ENCODE results near the gene TRIM21.

TRIM21 gene

GRCh38 chr11:4393209-4393857, at the start of gene TRIM21:
TSS of gene TRIM21 (minus strand) at chr11:4393702. CDS start at chr11:4390409, 3,293 bp downstream.
- no peak for TF ChIP-seq CTCF (IDR thresholded peaks at IDR 0.05; ENCODE audit: control insufficient read depth, extremely low read depth, insufficient read depth)
- peak within 1 kb of the TSS; percentile 97 for H3K4me3 ChIP-seq (ENCODE audit: low read depth, low read length)
- DNase-seq (ENCODE audit: low read depth): peak; percentile 50

GRCh38 chr11:4441515-4441914, 48.0 kb upstream of the TRIM21 start:
- H3K4me3 ChIP-seq (ENCODE audit: low read depth, low read length): no peak overlapping the region
- DNase-seq (ENCODE audit: low read depth): no peak
- TF ChIP-seq CTCF (IDR thresholded peaks at IDR 0.05; ENCODE audit: control insufficient read depth, extremely low read depth, insufficient read depth): no peak

- DNase-seq (ENCODE audit: low read depth): no peak
- H3K4me3 ChIP-seq (ENCODE audit: low read depth, low read length): no peak overlapping the region
- no peak for TF ChIP-seq CTCF (IDR thresholded peaks at IDR 0.05; ENCODE audit: control insufficient read depth, extremely low read depth, insufficient read depth)
Measured at GRCh38 chr11:4436411-4436810, 42.9 kb upstream of the TRIM21 start.

- no peak for TF ChIP-seq CTCF (IDR thresholded peaks at IDR 0.05; ENCODE audit: control insufficient read depth, extremely low read depth, insufficient read depth)
- no peak overlapping the region for H3K4me3 ChIP-seq (ENCODE audit: low read depth, low read length)
- no peak for DNase-seq (ENCODE audit: low read depth)
Measured at GRCh38 chr11:4433856-4434255, 40.4 kb upstream of the TRIM21 start.

GRCh38 chr11:4430051-4430450, 36.5 kb upstream of the TRIM21 start:
- TF ChIP-seq CTCF (IDR thresholded peaks at IDR 0.05; ENCODE audit: control insufficient read depth, extremely low read depth, insufficient read depth): no peak

GRCh38 chr11:4418403-4418802, 24.9 kb upstream of the TRIM21 start:
- no peak for DNase-seq (ENCODE audit: low read depth)
- TF ChIP-seq CTCF (IDR thresholded peaks at IDR 0.05; ENCODE audit: control insufficient read depth, extremely low read depth, insufficient read depth): no peak
- no peak overlapping the region for H3K4me3 ChIP-seq (ENCODE audit: low read depth, low read length)

More at GRCh38 chr11:4430051-4430450, 36.5 kb upstream of the TRIM21 start:
- no peak overlapping the region for H3K4me3 ChIP-seq (ENCODE audit: low read depth, low read length)
- no peak for DNase-seq (ENCODE audit: low read depth)

GRCh38 chr11:4416816-4417215, 23.3 kb upstream of the TRIM21 start:
- no peak for DNase-seq (ENCODE audit: low read depth)
- no peak for TF ChIP-seq CTCF (IDR thresholded peaks at IDR 0.05; ENCODE audit: control insufficient read depth, extremely low read depth, insufficient read depth)
- no peak overlapping the region for H3K4me3 ChIP-seq (ENCODE audit: low read depth, low read length)
